Measurements from ENCODE around the gene CUTA. TPM values are rescaled to one million over a fixed set of nuclear protein-coding genes. Genes with fewer than 3 reads are reported as not detected.

CUTA gene
- total and polyA plus RNA-seq, 8 donors, result 12.8 to 233 (median 133) TPM

DNA sequence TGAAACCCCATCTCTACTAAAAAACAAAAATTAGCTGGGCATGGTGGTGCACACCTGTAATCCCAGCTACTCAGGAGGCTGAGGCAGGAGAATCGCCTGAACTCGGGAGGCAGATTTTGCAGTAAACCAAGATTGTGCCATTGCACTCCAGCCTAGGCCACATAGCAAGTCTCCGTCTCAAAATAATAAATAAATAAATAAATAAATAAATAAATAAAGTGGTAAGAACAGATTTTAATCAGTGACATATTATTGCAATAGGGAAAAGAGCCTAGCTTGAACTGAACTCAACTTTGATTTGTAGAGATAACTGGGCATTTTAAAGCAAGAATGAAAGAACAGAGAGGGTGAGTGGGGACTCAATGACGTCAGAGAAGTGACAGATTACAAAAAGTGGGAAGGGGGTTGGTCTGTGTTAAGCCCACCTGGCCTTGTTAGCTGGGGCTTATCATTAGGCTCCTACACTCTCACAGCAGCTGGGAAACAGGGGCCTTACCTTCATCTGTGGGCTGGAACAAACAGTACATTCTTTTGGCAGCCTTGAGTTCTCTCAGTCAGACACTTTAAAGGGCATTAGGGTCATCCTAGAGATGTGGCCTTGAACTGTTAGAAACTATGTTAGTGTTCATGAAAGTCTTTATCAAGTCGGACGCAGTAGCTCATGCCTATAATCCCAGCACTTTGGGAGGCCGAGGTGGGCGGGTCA lies 50.7 kb downstream of the CUTA start:
- no peak for DNase-seq
- Histone ChIP-seq H3K27me3 (no peaks in the 10 kb centered on the region), H3K4me3 (no peak overlapping the region), H3K4me1 (no peaks in the 10 kb centered on the region), H3K36me3 (no peaks in the 10 kb centered on the region), H3K27ac (no peak overlapping the region), H3K9me3 (no peaks in the 10 kb centered on the region)
- 78 to 84% (median 80%) methylated on average over 8 of the region's 8 CpGs for WGBS, 5 donors
- intact Hi-C loops (cut with DNase I; ENCODE audit: low total_unique reads), result no loop called here
- no peak for TF ChIP-seq EP300 (IDR thresholded peaks at IDR 0.05)
- TF ChIP-seq, protein P1, sequence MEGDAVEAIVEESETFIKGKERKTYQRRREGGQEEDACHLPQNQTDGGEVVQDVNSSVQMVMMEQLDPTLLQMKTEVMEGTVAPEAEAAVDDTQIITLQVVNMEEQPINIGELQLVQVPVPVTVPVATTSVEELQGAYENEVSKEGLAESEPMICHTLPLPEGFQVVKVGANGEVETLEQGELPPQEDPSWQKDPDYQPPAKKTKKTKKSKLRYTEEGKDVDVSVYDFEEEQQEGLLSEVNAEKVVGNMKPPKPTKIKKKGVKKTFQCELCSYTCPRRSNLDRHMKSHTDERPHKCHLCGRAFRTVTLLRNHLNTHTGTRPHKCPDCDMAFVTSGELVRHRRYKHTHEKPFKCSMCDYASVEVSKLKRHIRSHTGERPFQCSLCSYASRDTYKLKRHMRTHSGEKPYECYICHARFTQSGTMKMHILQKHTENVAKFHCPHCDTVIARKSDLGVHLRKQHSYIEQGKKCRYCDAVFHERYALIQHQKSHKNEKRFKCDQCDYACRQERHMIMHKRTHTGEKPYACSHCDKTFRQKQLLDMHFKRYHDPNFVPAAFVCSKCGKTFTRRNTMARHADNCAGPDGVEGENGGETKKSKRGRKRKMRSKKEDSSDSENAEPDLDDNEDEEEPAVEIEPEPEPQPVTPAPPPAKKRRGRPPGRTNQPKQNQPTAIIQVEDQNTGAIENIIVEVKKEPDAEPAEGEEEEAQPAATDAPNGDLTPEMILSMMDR (IDR thresholded peaks at IDR 0.05), result no peak
- TF ChIP-seq POLR2AphosphoS5 (IDR thresholded peaks at IDR 0.05), result no peak
- no peak for TF ChIP-seq POLR2A (IDR thresholded peaks at IDR 0.05)

Small RNA genes lying within 50 kb of the gene (small RNA-seq; reads per million reads assigned to genes)
- gene RPL35AP4 (0 reads per million in 4 donors), gene ZBTB9 (0 reads per million in 4 donors)

Other genes starting within 250 kb of the CUTA start
- 1 to 10 TPM in 1 of 5 donors, under 1 TPM in 2, not detected in 2; under 0.01 to 1.5 (median 0.87) TPM for gene COL11A2, start 225.6 kb downstream of the CUTA start, total RNA-seq
- gene COL11A2, start 225.6 kb downstream of the CUTA start, polyA plus RNA-seq, result under 1 TPM in 2 of 3 donors, not detected in 1; 0.19 to 0.88 TPM
- 10 to 100 TPM in 3 of 5 donors, 1 to 10 TPM in 2; 2.9 to 50.4 (median 10.7) TPM for gene RXRB, start 217.4 kb downstream of the CUTA start, total RNA-seq
- 10 to 100 TPM; 15.9 to 32.7 (median 17.3) TPM for gene RXRB, start 217.4 kb downstream of the CUTA start, polyA plus RNA-seq
- 100 to 1,000 TPM in 1 of 5 donors, 10 to 100 TPM in 3, 1 to 10 TPM in 1; 9.3 to 119 (median 75.8) TPM for gene SLC39A7, start 217.2 kb downstream of the CUTA start, total RNA-seq
- 10 to 100 TPM; 33.6 to 59.8 (median 54.5) TPM for gene SLC39A7, start 217.2 kb downstream of the CUTA start, polyA plus RNA-seq
- 10 to 100 TPM in 2 of 5 donors, 1 to 10 TPM in 2, not detected in 1; 8.0 to 24.8 (median 14.5) TPM for gene HSD17B8, start 213.5 kb downstream of the CUTA start, total RNA-seq
- 10 to 100 TPM; 21.5 to 29.9 (median 24.5) TPM for gene HSD17B8, start 213.5 kb downstream of the CUTA start, polyA plus RNA-seq
- gene RING1, start 209.6 kb downstream of the CUTA start, total RNA-seq, result 100 to 1,000 TPM in 1 of 5 donors, 10 to 100 TPM in 4; 14.3 to 140 (median 20.7) TPM
- 10 to 100 TPM; 35.1 to 45.4 (median 37.4) TPM for gene RING1, start 209.6 kb downstream of the CUTA start, polyA plus RNA-seq
- 10 to 100 TPM; 39.7 to 89.3 (median 59.4) TPM for gene VPS52, start 146.2 kb downstream of the CUTA start, total RNA-seq
- gene VPS52, start 146.2 kb downstream of the CUTA start, polyA plus RNA-seq, result 10 to 100 TPM; 22.6 to 37.2 (median 25.3) TPM
- 1,000 to 10,000 TPM in 4 of 5 donors, 100 to 1,000 TPM in 1; 279 to 3,666 (median 1,718) TPM for gene RPS18, start 146.0 kb downstream of the CUTA start, total RNA-seq
- gene RPS18, start 146.0 kb downstream of the CUTA start, polyA plus RNA-seq, result 1,000 to 10,000 TPM; 4,575 to 9,227 (median 6,928) TPM
- 10 to 100 TPM in 4 of 5 donors, not detected in 1; 10.8 to 42.9 (median 32.6) TPM for gene B3GALT4, start 141.0 kb downstream of the CUTA start, total RNA-seq
- gene B3GALT4, start 141.0 kb downstream of the CUTA start, polyA plus RNA-seq, result 10 to 100 TPM in 2 of 3 donors, 1 to 10 TPM in 1; 9.8 to 11.5 (median 10.5) TPM
- gene WDR46, start 128.9 kb downstream of the CUTA start, total RNA-seq, result 10 to 100 TPM; 42.9 to 72.9 (median 54.5) TPM
- 10 to 100 TPM; 47.5 to 65.1 (median 54.4) TPM for gene WDR46, start 128.9 kb downstream of the CUTA start, polyA plus RNA-seq
- gene PFDN6, start 128.5 kb downstream of the CUTA start, total RNA-seq, result 10 to 100 TPM in 3 of 5 donors, 1 to 10 TPM in 1, not detected in 1; 9.7 to 32.9 (median 12.8) TPM
- gene PFDN6, start 128.5 kb downstream of the CUTA start, polyA plus RNA-seq, result 100 to 1,000 TPM; 117 to 265 (median 202) TPM
- 100 to 1,000 TPM in 1 of 5 donors, 10 to 100 TPM in 4; 10.4 to 103 (median 52.7) TPM for gene RGL2, start 119.2 kb downstream of the CUTA start, total RNA-seq
- gene RGL2, start 119.2 kb downstream of the CUTA start, polyA plus RNA-seq, result 100 to 1,000 TPM in 1 of 3 donors, 10 to 100 TPM in 2; 37.4 to 112 (median 44.3) TPM
- 100 to 1,000 TPM in 2 of 5 donors, 10 to 100 TPM in 3; 29.0 to 242 (median 59.5) TPM for gene TAPBP, start 104.0 kb downstream of the CUTA start, total RNA-seq
- 10 to 100 TPM; 17.0 to 53.5 (median 37.5) TPM for gene TAPBP, start 104.0 kb downstream of the CUTA start, polyA plus RNA-seq
- gene ZBTB22, start 100.4 kb downstream of the CUTA start, total RNA-seq, result 10 to 100 TPM in 4 of 5 donors, 1 to 10 TPM in 1; 1.2 to 45.2 (median 11.9) TPM
- 10 to 100 TPM in 2 of 3 donors, 1 to 10 TPM in 1; 9.8 to 11.8 (median 10.5) TPM for gene ZBTB22, start 100.4 kb downstream of the CUTA start, polyA plus RNA-seq
- 100 to 1,000 TPM in 2 of 5 donors, 10 to 100 TPM in 3; 18.2 to 127 (median 59.8) TPM for gene DAXX, start 95.1 kb downstream of the CUTA start, total RNA-seq
- 10 to 100 TPM; 27.5 to 31.3 (median 27.5) TPM for gene DAXX, start 95.1 kb downstream of the CUTA start, polyA plus RNA-seq
- gene KIFC1, start 26.3 kb downstream of the CUTA start, total RNA-seq, result 10 to 100 TPM in 1 of 5 donors, 1 to 10 TPM in 3, not detected in 1; 4.2 to 15.4 (median 6.7) TPM
- gene KIFC1, start 26.3 kb downstream of the CUTA start, polyA plus RNA-seq, result 1 to 10 TPM in 2 of 3 donors, under 1 TPM in 1; 0.46 to 9.9 (median 5.4) TPM
- gene PHF1, start 7.1 kb downstream of the CUTA start, total RNA-seq, result 100 to 1,000 TPM in 1 of 5 donors, 10 to 100 TPM in 4; 22.0 to 125 (median 70.0) TPM
- 10 to 100 TPM; 56.3 to 99.9 (median 68.7) TPM for gene PHF1, start 7.1 kb downstream of the CUTA start, polyA plus RNA-seq
- gene SYNGAP1, start 2.0 kb upstream of the CUTA start, total RNA-seq, result 10 to 100 TPM in 2 of 5 donors, 1 to 10 TPM in 2, under 1 TPM in 1; 0.58 to 78.8 (median 7.7) TPM
- 1 to 10 TPM; 3.9 to 5.6 (median 4.0) TPM for gene SYNGAP1, start 2.0 kb upstream of the CUTA start, polyA plus RNA-seq
- gene ZBTB9, start 36.5 kb upstream of the CUTA start, total RNA-seq, result 1 to 10 TPM in 3 of 5 donors, under 1 TPM in 1, not detected in 1; 0.45 to 7.8 (median 3.1) TPM
- 1 to 10 TPM; 2.4 to 4.2 (median 2.6) TPM for gene ZBTB9, start 36.5 kb upstream of the CUTA start, polyA plus RNA-seq
- gene BAK1, start 162.2 kb upstream of the CUTA start, total RNA-seq, result 10 to 100 TPM in 3 of 5 donors, 1 to 10 TPM in 2; 2.9 to 97.0 (median 22.3) TPM
- 10 to 100 TPM; 14.6 to 31.5 (median 24.6) TPM for gene BAK1, start 162.2 kb upstream of the CUTA start, polyA plus RNA-seq
- gene ITPR3, start 203.2 kb upstream of the CUTA start, total RNA-seq, result 100 to 1,000 TPM in 3 of 5 donors, 10 to 100 TPM in 2; 46.3 to 149 (median 105) TPM
- gene ITPR3, start 203.2 kb upstream of the CUTA start, polyA plus RNA-seq, result 10 to 100 TPM; 14.1 to 17.1 (median 14.3) TPM